WERI-Rb-1 (cell line): ENCODE results near the gene LSAMP.
"Not testable (repeated sequence)": the region's sequence is repeated elsewhere in the genome, so short reads cannot be mapped to it uniquely, and the experiment has no call there.

Source experiments
- DNase-seq: peaks from one replicate; pipeline ENCODE4 v3.0.0-alpha.2; 2020
- H3K27ac ChIP-seq: fragments of 250-450 bp; sonication (Bioruptor Pico); 2 replicates; pipeline ENCODE4 v1.5.1; 2020; ENCODE audit warnings: mild to moderate bottlenecking, moderate library complexity
- H3K27me3 ChIP-seq: fragments of 250-450 bp; sonication (Bioruptor Pico); 2 replicates; pipeline ENCODE4 v1.5.1; 2021; ENCODE audit warnings: mild to moderate bottlenecking, low read depth, moderate library complexity; ENCODE audit not compliant: insufficient read depth, severe bottlenecking
- H3K36me3 ChIP-seq: fragments of 250-450 bp; sonication (Bioruptor Pico); 2 replicates; pipeline ENCODE4 v1.5.1; 2020; ENCODE audit warnings: mild to moderate bottlenecking, moderate library complexity
- H3K4me3 ChIP-seq: 2 replicates; pipeline ENCODE4 v1.5.1; 2011; ENCODE audit warnings: low read depth, mild to moderate bottlenecking, control low read depth, low read length
- H3K9me3 ChIP-seq: fragments of 250-450 bp; sonication (Bioruptor Pico); 2 replicates; pipeline ENCODE4 v1.5.1; 2021; ENCODE audit warnings: mild to moderate bottlenecking, moderate library complexity; ENCODE audit not compliant: severe bottlenecking
- TF ChIP-seq, protein P1 (sequence below): IDR thresholded peaks from 2 replicates; pipeline ENCODE4 v1.5.1; 2011; ENCODE audit warnings: low read depth, mild to moderate bottlenecking, control low read depth, inconsistent platforms, low read length

Gene LSAMP

DNA sequence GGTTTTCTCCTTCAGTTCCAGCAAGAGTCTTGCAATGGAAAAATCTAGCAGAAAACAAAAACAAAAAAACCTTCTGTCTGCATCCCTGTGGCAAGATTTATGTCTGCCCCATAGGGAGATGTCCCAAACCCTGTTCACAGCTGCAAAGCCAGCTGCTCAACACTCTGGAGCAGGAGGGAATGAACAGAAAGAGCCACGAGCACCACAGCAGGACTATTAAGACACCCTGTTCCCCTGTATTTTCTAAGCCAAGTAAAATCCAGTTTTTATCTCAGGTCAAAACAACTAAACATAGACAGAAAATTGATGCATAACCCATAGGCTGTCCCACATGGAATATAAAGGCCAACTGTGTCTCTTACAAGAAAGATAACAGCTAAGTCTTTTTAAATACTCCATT is 357.9 kb downstream of the LSAMP start:
- H3K27me3 ChIP-seq, result peaks cover 20% of the 10 kb centered on the region
- TF ChIP-seq, protein P1, sequence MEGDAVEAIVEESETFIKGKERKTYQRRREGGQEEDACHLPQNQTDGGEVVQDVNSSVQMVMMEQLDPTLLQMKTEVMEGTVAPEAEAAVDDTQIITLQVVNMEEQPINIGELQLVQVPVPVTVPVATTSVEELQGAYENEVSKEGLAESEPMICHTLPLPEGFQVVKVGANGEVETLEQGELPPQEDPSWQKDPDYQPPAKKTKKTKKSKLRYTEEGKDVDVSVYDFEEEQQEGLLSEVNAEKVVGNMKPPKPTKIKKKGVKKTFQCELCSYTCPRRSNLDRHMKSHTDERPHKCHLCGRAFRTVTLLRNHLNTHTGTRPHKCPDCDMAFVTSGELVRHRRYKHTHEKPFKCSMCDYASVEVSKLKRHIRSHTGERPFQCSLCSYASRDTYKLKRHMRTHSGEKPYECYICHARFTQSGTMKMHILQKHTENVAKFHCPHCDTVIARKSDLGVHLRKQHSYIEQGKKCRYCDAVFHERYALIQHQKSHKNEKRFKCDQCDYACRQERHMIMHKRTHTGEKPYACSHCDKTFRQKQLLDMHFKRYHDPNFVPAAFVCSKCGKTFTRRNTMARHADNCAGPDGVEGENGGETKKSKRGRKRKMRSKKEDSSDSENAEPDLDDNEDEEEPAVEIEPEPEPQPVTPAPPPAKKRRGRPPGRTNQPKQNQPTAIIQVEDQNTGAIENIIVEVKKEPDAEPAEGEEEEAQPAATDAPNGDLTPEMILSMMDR, result no peak

DNA sequence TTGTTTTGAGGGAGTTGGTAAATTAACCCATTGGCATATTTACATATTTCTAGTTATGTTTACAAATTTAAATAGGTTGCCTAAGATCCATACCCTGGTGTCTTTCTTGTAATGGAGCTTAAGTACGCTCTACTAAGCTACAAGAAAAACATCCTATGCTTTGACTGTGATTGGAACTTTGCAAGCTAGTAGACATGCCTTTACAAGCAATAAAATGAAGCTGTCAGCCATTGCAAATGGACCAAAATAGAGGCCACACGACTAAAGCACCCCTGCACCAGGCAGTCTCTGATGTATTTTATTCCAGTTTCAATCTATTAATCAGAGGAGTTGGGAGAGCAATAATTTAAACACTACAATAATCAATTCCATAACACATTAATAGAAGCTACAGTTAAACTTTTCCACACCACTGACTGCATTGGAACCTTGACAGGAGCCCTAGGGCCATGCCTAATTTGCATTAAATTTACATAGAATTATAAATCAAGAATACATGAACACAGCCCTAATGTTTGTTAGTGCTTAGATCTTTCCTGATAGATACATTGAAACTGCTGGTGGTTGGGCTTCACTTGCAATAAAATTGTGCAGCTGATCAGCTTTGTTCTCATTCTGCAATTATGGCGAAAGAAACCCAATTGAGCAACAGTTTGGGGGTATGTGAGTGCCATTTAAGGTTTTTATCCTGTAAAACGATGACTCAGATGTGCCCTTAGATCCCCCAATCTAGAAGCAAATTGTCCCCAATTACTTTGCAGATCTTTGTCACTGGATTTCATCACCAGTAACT is 360.1 kb downstream of the LSAMP start:
- Histone ChIP-seq H3K27me3 (peaks cover 20% of the 10 kb centered on the region), H3K9me3 (no peaks in the 10 kb centered on the region), H3K27ac (no peak overlapping the region), H3K4me3 (no peak overlapping the region), H3K36me3 (no peaks in the 10 kb centered on the region)
- no peak for DNase-seq
- TF ChIP-seq, protein P1, result no peak

More for the DNA sequence above, 357.9 kb downstream of the LSAMP start:
- Histone ChIP-seq H3K9me3 (no peaks in the 10 kb centered on the region), H3K4me3 (no peak overlapping the region), H3K36me3 (no peaks in the 10 kb centered on the region), H3K27ac (no peak overlapping the region)
- DNase-seq, result no peak

DNA sequence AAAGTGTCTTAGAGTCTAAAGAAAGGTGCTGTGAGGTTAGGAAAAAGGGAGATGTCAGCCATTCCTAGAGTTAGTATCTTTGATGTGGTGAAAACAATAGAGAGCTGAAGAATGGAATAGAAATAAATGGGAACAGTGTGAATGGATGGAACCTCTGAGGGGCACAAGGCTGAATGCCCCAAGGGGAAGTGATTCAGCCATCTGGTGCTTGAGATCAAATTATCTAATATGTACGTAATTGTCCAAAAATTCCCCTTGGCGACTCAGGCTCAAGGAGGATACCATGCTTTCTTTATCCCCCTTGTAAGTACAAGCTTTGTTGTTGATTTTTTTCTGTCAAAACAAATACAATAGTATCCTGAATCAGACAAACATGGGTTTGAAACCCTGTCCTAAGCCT is 361.6 kb downstream of the LSAMP start:
- Histone ChIP-seq H3K36me3 (no peaks in the 10 kb centered on the region), H3K4me3 (no peak overlapping the region), H3K27ac (no peak overlapping the region), H3K9me3 (no peaks in the 10 kb centered on the region), H3K27me3 (peaks cover 25% of the 10 kb centered on the region)
- no peak for DNase-seq
- TF ChIP-seq, protein P1, result no peak

DNA sequence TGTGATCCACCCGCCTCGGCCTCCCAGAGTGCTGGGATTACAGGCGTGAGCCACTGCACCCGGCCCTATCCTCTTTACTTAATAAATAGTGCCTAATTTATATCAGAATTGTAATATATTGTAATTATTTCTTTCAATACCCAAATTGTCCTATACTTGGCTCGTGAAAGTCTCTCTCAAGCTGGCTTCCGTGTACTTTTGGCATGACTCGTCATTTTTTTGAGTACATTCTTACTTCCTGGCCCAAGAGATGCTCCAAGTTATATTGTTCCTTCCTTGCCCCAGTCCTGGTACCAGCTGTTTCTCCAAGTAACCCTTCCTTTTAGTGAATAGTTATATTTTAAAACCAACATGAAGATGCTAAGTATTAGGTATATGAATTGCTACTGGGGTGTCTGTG is 366.7 kb downstream of the LSAMP start:
- no peak overlapping the region for H3K27ac ChIP-seq
- peaks cover 21% of the 10 kb centered on the region for H3K27me3 ChIP-seq
- TF ChIP-seq, protein P1, result no peak
- DNase-seq, result no peak
- no peak overlapping the region for H3K4me3 ChIP-seq
- no peaks in the 10 kb centered on the region for H3K36me3 ChIP-seq
- H3K9me3 ChIP-seq, result no peaks in the 10 kb centered on the region

DNA sequence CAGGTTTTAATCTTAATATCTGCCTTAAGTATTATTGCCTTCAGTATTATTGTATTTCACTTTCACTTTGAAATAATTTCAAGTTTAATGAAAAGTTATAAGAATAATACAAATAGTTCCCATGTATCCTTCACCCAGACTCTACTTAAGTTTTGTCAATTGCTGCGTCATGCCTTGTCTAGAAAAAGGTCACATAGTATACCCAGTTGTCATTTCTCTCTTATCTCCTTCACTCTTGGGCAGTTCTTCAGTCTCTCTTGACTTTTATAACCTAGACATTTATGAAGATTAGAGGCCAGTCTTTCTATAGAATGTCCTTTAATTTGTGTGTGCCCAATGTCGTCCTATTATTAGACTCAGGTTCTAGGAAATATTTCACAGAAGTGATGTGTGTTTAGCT is 367.7 kb downstream of the LSAMP start:
- no peak for DNase-seq
- peaks cover 21% of the 10 kb centered on the region for H3K27me3 ChIP-seq
- H3K36me3 ChIP-seq, result no peaks in the 10 kb centered on the region
- H3K9me3 ChIP-seq, result no peaks in the 10 kb centered on the region
- no peak overlapping the region for H3K4me3 ChIP-seq
- no peak overlapping the region for H3K27ac ChIP-seq
- TF ChIP-seq, protein P1, result no peak

DNA sequence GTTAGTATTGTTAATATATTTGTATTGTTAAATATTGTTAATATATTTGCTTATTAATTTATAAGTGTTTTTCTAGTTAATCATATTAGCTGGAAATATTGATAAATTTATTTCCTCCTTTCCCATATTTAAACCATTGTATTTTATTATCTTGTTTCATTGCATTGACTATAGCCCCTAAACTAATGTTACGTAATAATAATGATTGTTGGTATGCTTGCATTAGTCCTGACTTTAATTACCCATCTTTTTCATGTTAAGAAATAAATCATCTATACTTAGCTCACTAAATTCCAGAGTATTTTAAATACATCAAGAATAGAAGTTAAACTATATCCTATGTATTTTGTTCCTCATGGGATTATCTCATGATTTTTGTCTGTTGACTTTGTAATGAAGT is 368.2 kb downstream of the LSAMP start:
- Histone ChIP-seq H3K27me3 (peaks cover 21% of the 10 kb centered on the region), H3K27ac (no peak overlapping the region), H3K4me3 (no peak overlapping the region), H3K36me3 (no peaks in the 10 kb centered on the region), H3K9me3 (no peaks in the 10 kb centered on the region)
- DNase-seq, result no peak
- TF ChIP-seq, protein P1, result no peak

DNA sequence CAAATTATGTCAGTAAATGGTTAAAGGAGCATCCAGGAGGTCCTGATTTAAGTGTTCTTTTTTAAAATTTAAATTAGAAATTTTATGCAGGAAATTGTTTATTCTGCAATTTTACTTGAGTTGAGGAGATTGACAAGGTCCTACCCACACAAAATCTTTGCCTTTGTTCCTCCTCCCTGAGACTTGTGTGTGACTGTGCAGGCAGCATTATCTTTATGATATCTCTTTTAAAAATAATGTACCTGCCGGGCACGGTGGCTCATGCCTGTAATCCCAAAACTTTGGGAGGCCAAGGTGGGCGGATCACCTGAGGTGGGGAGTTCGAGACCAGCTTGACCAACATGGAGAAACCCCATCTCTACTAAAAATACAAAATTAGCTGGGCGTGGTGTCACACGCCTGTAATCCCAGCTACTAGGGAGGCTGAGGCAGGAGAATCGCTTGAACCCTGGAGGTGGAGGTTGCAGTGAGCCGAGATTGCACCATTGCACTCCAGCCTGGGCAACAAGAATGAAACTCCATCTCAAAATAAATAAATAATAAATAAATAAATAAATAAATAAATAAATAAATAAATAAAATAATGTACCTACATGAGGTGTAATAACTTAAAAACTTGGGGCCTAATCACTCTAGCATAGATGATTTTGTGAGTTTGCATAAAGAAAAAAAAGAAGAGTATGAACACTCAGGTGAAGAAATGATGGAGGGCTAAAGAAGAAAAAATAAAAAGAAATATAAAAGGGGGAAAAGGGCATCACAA is 374.6 kb downstream of the LSAMP start:
- not testable (repeated sequence) for DNase-seq, H3K27ac ChIP-seq, H3K4me3 ChIP-seq, H3K9me3 ChIP-seq, H3K36me3 ChIP-seq
- peaks cover 23% of the 10 kb centered on the region for H3K27me3 ChIP-seq
